GM13976 (cell line): ENCODE data around the gene HNRNPK.

Experiments
- DNase-seq: peaks from one replicate; pipeline ENCODE4 v3.0.0; 2012; ENCODE audit warnings: low spot score
- in situ Hi-C: fragments of 300-500 bp; cut with MboI; formaldehyde crosslinking; loops from one replicate; pipeline ENCODE4 v1.12.0; 2022; ENCODE audit warnings: low sequenced_read_pairs, mixed read lengths, inconsistent platforms; ENCODE audit not compliant: unreplicated experiment
- TF ChIP-seq, protein P1 (sequence below): IDR thresholded peaks from 2 replicates; pipeline ENCODE4 v1.5.1; 2012; ENCODE audit warnings: borderline replicate concordance, mild to moderate bottlenecking; ENCODE audit not compliant: insufficient read depth; ENCODE audit errors: extremely low read depth, missing control alignments, control extremely low read depth

HNRNPK gene

DNA sequence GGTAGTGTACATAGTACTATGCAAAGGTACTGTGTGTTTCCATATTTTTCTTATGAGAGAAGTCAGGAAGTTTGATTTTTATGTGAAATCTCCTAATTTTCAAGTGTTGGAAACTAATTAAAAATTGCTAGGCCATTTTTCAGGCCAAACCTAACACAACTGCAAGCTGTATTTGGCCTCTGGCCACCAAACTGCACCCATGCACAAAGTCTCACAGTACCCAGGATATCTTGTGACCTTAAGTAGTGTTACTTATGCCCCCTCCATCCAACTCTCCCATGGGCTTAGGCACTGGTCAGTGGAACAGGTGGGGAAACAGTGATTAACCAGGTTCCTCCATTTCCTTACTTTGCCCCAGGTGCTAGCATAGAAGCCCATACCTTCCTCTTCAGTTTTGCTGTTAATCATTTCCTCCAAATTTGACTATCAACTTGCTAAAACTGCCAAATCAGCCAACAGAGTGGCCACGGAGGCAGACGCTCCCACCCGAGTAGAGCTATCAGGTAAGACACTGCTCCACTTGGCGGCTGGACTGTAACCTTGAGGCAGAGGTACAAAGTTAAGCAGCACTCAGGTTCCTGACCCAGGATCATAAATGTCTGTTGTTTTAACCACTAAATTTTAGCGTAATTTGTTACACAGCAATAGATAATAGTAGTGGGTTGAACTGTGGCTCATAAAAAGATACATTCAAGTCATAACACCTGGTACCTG is 39.3 kb downstream of the HNRNPK start:
- in situ Hi-C loops: no loop called here
- TF ChIP-seq, protein P1, sequence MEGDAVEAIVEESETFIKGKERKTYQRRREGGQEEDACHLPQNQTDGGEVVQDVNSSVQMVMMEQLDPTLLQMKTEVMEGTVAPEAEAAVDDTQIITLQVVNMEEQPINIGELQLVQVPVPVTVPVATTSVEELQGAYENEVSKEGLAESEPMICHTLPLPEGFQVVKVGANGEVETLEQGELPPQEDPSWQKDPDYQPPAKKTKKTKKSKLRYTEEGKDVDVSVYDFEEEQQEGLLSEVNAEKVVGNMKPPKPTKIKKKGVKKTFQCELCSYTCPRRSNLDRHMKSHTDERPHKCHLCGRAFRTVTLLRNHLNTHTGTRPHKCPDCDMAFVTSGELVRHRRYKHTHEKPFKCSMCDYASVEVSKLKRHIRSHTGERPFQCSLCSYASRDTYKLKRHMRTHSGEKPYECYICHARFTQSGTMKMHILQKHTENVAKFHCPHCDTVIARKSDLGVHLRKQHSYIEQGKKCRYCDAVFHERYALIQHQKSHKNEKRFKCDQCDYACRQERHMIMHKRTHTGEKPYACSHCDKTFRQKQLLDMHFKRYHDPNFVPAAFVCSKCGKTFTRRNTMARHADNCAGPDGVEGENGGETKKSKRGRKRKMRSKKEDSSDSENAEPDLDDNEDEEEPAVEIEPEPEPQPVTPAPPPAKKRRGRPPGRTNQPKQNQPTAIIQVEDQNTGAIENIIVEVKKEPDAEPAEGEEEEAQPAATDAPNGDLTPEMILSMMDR: no peak

DNA sequence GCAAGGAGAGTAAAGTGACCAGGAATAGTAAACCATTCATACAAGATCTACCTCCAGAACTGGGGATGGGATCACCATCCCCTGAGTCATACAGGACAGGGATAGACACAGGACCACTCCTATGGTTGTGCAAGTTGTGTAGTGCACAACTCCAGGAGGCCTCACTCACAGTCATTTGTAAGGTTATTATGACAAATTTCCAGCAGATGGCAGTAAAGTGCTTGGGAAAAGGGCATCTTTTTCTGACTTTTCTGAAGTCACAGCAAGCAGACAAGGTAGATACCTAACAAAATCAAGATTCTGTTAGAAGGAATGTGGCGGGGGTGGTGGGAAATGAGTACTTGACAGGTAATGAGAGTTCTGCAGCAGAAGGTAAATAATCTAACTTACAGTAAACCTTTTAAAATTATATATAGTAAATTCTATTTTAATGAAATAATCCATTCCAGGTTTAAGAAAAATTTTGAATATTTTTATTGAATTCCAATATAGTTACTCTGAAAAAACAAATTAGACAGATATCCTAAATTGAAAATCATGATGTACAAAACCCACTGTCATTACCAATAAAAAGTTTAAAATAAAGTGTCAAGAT is 42.1 kb downstream of the HNRNPK start:
- TF ChIP-seq, protein P1: peak; percentile 54
- peak; percentile 57 for DNase-seq
- in situ Hi-C loops: loop anchor here (10.0 kb wide), 2 partner anchors 237 to 327 kb away; no protein-coding TSS in a partner anchor

More for the DNA sequence above, 39.3 kb downstream of the HNRNPK start:
- no peak for DNase-seq

DNA sequence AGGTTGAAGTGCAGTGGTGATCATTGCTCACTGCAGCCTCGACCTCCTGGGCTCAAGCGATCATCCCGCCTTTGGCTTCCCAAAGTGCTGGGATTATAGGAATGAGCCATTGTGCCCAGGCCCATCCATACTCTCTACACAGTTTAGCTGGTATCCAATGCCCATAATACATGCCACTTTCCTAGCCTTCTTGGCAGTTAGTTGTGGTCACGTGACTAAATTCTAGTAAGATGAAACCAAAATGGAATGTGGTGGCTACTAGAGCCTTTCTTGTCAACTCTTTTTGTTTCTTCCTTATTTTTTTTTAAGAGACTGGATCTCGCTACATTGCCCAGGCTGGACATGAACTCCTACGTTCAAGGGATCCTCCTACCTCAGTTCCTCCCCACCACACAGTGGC is 43.5 kb downstream of the HNRNPK start:
- in situ Hi-C loops: loop anchor here (10.0 kb wide), 2 partner anchors 238 to 328 kb away; no protein-coding TSS in a partner anchor
- TF ChIP-seq, protein P1: no peak
- no peak for DNase-seq

DNA sequence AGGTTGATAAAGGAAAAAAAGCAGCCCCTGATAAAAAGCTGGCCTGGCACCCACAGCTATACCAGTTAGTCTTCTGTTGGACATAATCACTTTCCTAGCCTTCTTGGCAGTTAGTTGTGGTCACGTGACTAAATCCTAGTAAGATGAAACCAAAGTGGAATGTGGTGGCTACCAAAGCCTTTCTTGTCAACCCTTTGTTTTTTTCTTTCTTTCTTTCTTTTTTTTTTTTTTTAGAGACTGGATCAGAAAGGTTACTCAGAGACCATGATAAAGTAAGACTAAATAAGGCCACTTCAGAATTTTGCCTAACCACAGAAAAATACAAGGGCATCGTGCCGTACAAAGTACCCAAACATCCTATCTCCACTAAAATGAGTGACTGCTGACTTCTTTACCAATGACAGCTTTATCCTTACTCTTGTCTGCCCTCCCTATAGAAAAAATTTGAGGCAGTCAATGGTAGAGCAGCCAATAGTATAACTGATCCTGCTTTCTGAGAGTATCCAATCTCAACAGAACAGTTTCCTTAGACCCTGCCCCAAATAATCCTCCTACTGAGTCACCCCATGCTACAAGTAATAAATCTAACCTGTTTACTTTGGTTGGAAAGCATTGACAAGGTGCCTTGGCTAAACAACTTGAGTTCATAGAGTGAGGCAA is 44.6 kb downstream of the HNRNPK start:
- TF ChIP-seq, protein P1: no peak
- DNase-seq: no peak
- in situ Hi-C loops: loop anchor here (10.0 kb wide), 2 partner anchors 239 to 329 kb away; no protein-coding TSS in a partner anchor

DNA sequence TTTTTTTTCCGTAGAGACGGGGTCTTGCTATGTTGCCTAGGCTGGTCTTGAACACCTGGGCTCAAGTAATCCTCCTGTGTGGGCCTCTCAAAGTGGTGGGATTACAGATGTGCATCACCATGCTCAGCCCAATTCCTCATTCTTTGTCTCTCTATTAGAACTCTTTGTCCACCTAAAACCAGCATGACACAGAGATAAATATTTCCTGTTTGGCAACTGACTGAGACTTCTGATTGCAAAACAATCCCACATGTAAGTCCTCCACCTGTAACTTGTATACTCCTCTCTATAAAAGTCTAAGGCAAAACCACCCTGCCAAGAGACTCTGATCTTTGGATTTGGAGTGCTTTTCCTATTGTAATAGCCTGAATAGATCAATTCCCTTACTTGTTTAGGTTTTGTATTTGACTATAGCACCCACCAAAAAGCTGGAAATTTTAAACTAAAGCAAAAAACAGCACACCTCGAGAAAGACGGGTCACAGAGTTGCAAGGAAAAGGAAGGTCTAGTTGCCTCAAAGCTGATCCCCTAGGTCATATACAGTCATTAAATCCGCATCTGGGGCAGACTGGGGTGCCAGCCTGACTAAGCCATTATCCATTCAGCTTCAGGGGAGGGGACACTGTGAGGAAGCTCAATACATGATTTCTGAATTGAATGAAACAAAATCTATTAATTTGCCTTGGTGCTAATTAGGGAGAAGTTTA is 45.3 kb downstream of the HNRNPK start:
- in situ Hi-C loops: loop anchor here (10.0 kb wide), 2 partner anchors 240 to 330 kb away; no protein-coding TSS in a partner anchor
- no peak for DNase-seq
- TF ChIP-seq, protein P1: no peak

DNA sequence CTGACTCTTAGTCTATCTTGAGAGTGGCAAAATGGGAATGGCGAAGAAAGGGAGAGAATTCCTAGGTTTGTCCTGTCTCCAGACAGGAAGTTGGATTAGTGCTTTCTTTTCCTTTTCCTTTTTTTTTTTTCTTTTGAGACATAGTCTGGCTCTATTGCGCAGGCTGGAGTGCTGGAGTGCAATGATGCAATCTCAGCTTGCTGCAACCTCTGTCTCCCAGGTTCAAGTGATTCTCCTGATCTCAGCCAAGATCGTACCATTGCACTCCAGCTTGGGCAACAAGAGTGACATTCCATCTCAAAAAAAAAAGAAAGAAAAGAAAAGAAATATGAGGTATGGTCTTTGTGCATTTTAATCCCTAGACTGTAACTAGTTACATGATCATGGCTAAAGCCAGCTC is 46.2 kb downstream of the HNRNPK start:
- in situ Hi-C loops: loop anchor here (10.0 kb wide), 2 partner anchors 241 to 331 kb away; no protein-coding TSS in a partner anchor
- DNase-seq: no peak
- TF ChIP-seq, protein P1: no peak
